Stomach smooth muscle (tissue), 2 donors: ENCODE results near the gene SEMA3D.

ENCODE experiments used
- H3K27ac ChIP-seq: one replicate; pipeline ENCODE4 v1.7.0; 2013; ENCODE audit warnings: mild to moderate bottlenecking, low read length, inconsistent platforms
- H3K27me3 ChIP-seq, 2 donors: one replicate each; pipeline ENCODE4 v1.7.0; 2013; ENCODE audit warnings: low read length in 2 of 2; ENCODE audit not compliant: insufficient read depth in 2 of 2, control insufficient read depth in 1 of 2
- H3K36me3 ChIP-seq, 2 donors: one replicate each; pipeline ENCODE4 v1.7.0; 2013; ENCODE audit warnings: low read length in 2 of 2; ENCODE audit not compliant: control insufficient read depth in 2 of 2, insufficient read depth in 2 of 2
- H3K4me1 ChIP-seq: one replicate; pipeline ENCODE4 v1.7.0; 2013; ENCODE audit warnings: low read length; ENCODE audit not compliant: control insufficient read depth, insufficient read depth
- H3K4me3 ChIP-seq, 2 donors: one replicate each; pipeline ENCODE4 v1.7.0; 2013; ENCODE audit warnings: low read length in 2 of 2
- H3K9ac ChIP-seq, 2 donors: one replicate each; pipeline ENCODE4 v1.7.0; 2013; ENCODE audit warnings: low read length in 2 of 2, mild to moderate bottlenecking in 1 of 2
- H3K9me3 ChIP-seq, 2 donors: one replicate each; pipeline ENCODE4 v1.7.0; 2013; ENCODE audit warnings: low read length in 2 of 2; ENCODE audit not compliant: control insufficient read depth in 2 of 2
- donor health status: healthy.
- donor health status: Pancreatic carcinoma.

Gene SEMA3D

GRCh38 chr7:85018498-85018897 is 168.4 kb downstream of the SEMA3D start:
- Histone ChIP-seq H3K27ac (no peak overlapping the region), H3K4me3 (no peak overlapping the region), H3K9ac (no peak overlapping the region), H3K9me3 (no peaks in the 10 kb centered on the region), H3K36me3 (no peaks in the 10 kb centered on the region), H3K4me1 (no peaks in the 10 kb centered on the region), H3K27me3 (no peaks in the 10 kb centered on the region)

- Histone ChIP-seq H3K9ac (no peak overlapping the region), H3K4me1 (no peaks in the 10 kb centered on the region), H3K27me3 (no peaks in the 10 kb centered on the region), H3K4me3 (no peak overlapping the region), H3K27ac (no peak overlapping the region), H3K36me3 (no peaks in the 10 kb centered on the region), H3K9me3 (no peaks in the 10 kb centered on the region)
Measured at GRCh38 chr7:85016286-85016685, 170.6 kb downstream of the SEMA3D start.

- Histone ChIP-seq H3K27ac (no peak overlapping the region), H3K4me3 (no peak overlapping the region)
Measured at GRCh38 chr7:85014936-85015660, 171.8 kb downstream of the SEMA3D start.

GRCh38 chr7:85011127-85011526 is 175.7 kb downstream of the SEMA3D start:
- Histone ChIP-seq H3K27me3 (no peaks in the 10 kb centered on the region), H3K27ac (no peak overlapping the region), H3K4me1 (no peaks in the 10 kb centered on the region), H3K9ac (no peak overlapping the region), H3K4me3 (no peak overlapping the region), H3K9me3 (no peaks in the 10 kb centered on the region), H3K36me3 (no peaks in the 10 kb centered on the region)

More at GRCh38 chr7:85014936-85015660, 171.8 kb downstream of the SEMA3D start:
- Histone ChIP-seq H3K9me3 (no peaks in the 10 kb centered on the region), H3K4me1 (no peaks in the 10 kb centered on the region), H3K27me3 (no peaks in the 10 kb centered on the region), H3K36me3 (no peaks in the 10 kb centered on the region), H3K9ac (no peak overlapping the region)

GRCh38 chr7:85010306-85010705 is 176.6 kb downstream of the SEMA3D start:
- H3K4me3 ChIP-seq, result no peak overlapping the region
- H3K36me3 ChIP-seq, result no peaks in the 10 kb centered on the region
- no peak overlapping the region for H3K9ac ChIP-seq
- no peak overlapping the region for H3K27ac ChIP-seq
- H3K4me1 ChIP-seq, result no peaks in the 10 kb centered on the region
- H3K27me3 ChIP-seq, result no peaks in the 10 kb centered on the region
- H3K9me3 ChIP-seq, result no peaks in the 10 kb centered on the region

- Histone ChIP-seq H3K4me3 (no peak overlapping the region), H3K9ac (no peak overlapping the region), H3K27ac (no peak overlapping the region), H3K4me1 (no peaks in the 10 kb centered on the region), H3K27me3 (no peaks in the 10 kb centered on the region), H3K36me3 (no peaks in the 10 kb centered on the region), H3K9me3 (no peaks in the 10 kb centered on the region)
Measured at GRCh38 chr7:85006754-85007153, 180.1 kb downstream of the SEMA3D start.

- Histone ChIP-seq H3K27ac (no peak overlapping the region), H3K9ac (no peak overlapping the region), H3K27me3 (no peaks in the 10 kb centered on the region), H3K9me3 (no peaks in the 10 kb centered on the region), H3K4me3 (no peak overlapping the region), H3K4me1 (no peaks in the 10 kb centered on the region), H3K36me3 (no peaks in the 10 kb centered on the region)
Measured at GRCh38 chr7:85004402-85004801, 182.5 kb downstream of the SEMA3D start.

GRCh38 chr7:85001495-85002345 is 185.1 kb downstream of the SEMA3D start:
- H3K9ac ChIP-seq, result no peak overlapping the region
- no peaks in the 10 kb centered on the region for H3K27me3 ChIP-seq
- no peaks in the 10 kb centered on the region for H3K36me3 ChIP-seq

GRCh38 chr7:85000735-85001350 is 186.0 kb downstream of the SEMA3D start:
- Histone ChIP-seq H3K9me3 (no peaks in the 10 kb centered on the region), H3K9ac (no peak overlapping the region), H3K36me3 (no peaks in the 10 kb centered on the region), H3K27me3 (no peaks in the 10 kb centered on the region), H3K4me1 (no peaks in the 10 kb centered on the region), H3K4me3 (no peak overlapping the region), H3K27ac (no peak overlapping the region)

More at GRCh38 chr7:85001495-85002345, 185.1 kb downstream of the SEMA3D start:
- no peak overlapping the region for H3K27ac ChIP-seq
- no peaks in the 10 kb centered on the region for H3K4me1 ChIP-seq
- H3K4me3 ChIP-seq, result no peak overlapping the region
- no peaks in the 10 kb centered on the region for H3K9me3 ChIP-seq

- no peak overlapping the region for H3K27ac ChIP-seq
- H3K9me3 ChIP-seq, result no peaks in the 10 kb centered on the region
Measured at GRCh38 chr7:84999450-84999849, 187.4 kb downstream of the SEMA3D start.

More at GRCh38 chr7:84999450-84999849, 187.4 kb downstream of the SEMA3D start:
- Histone ChIP-seq H3K27me3 (no peaks in the 10 kb centered on the region), H3K9ac (no peak overlapping the region), H3K4me1 (no peaks in the 10 kb centered on the region), H3K36me3 (no peaks in the 10 kb centered on the region), H3K4me3 (no peak overlapping the region)
